Measurements from ENCODE around the gene GALNT14.

GRCh38 chr2:31071741-31072140, 66.5 kb downstream of the GALNT14 start:
- no peak for TF ChIP-seq CTCF (IDR thresholded peaks at IDR 0.05)
- TF ChIP-seq ZFX (IDR thresholded peaks at IDR 0.05; ENCODE audit: borderline replicate concordance): no peak

Data from 22Rv1 (cell line).